ENCODE results near the gene CAND2.

DNA sequence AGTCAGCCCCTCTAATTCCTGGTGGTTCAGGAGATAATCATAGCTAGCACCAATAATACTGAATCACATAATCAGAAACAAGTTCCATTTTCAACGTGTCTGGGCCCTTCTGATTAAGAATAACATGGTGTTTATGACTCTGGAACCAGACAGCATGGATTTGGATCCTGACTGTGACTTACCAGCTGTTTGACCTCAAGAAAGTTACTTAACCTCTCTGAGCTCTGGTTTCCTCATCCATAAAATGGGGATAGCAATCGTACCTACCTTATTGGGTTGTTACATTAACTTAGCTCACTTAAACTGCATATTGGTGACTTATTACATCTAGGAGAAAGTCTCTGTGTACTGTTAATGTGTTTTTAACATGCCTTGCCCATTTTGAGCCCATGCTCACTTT lies 26.7 kb upstream of the CAND2 start:
- TF ChIP-seq SUZ12 (IDR thresholded peaks at IDR 0.05; ENCODE audit: extremely low read depth, insufficient read depth, insufficient read length), result no peak
- no peak for TF ChIP-seq YY1 (IDR thresholded peaks at IDR 0.05; ENCODE audit: insufficient read depth, insufficient read length)
- TF ChIP-seq ZNF274 (IDR thresholded peaks at IDR 0.05; ENCODE audit: low read depth, low read length), result no peak

Data from NT2/D1 (cell line).